Ascending aorta (tissue), 2 donors: ENCODE results near the gene ATP6V1C2. TPM values are rescaled to one million over a fixed set of nuclear protein-coding genes. Genes with fewer than 3 reads are reported as not detected.

Experiments used
- DNase-seq, 2 donors: peaks; one replicate each; pipeline ENCODE4 v3.0.0-alpha.2; 2019; ENCODE audit warnings: low spot score in 2 of 2
- H3K27ac ChIP-seq, 2 donors: fragments of 200-600 bp; sonication (generic); one replicate each; pipeline ENCODE4 v1.5.1; 2016 to 2017; ENCODE audit warnings: mild to moderate bottlenecking in 1 of 2
- H3K27me3 ChIP-seq: fragments of 200-600 bp; sonication (generic); one replicate; pipeline ENCODE4 v1.5.1; 2017
- H3K36me3 ChIP-seq, 2 donors: fragments of 200-600 bp; sonication (generic); one replicate each; pipeline ENCODE4 v1.5.1; 2016
- H3K4me1 ChIP-seq, 2 donors: fragments of 200-600 bp; sonication (generic); one replicate each; pipeline ENCODE4 v1.5.1; 2016 to 2017; ENCODE audit warnings: mild to moderate bottlenecking in 1 of 2
- H3K4me3 ChIP-seq, 2 donors: fragments of 200-600 bp; sonication (generic); one replicate each; pipeline ENCODE4 v1.5.1; 2016 to 2017; ENCODE audit warnings: mild to moderate bottlenecking in 1 of 2
- H3K9me3 ChIP-seq, 2 donors: fragments of 200-600 bp; sonication (generic); one replicate each; pipeline ENCODE4 v1.5.1; 2016
- CTCF ChIP-seq, 3 experiments: fragments of 200-600 bp in 2 of 3; fragments of 450-650 bp in 1 of 3; sonication (generic) in 2 of 3; IDR thresholded peaks; one replicate each; pipeline ENCODE4 v1.5.1; 2016 to 2019; ENCODE audit warnings: antibody characterized with exemption in 3 of 3, mild to moderate bottlenecking in 1 of 3, moderate library complexity in 1 of 3
- intact Hi-C: fragments of 100-400 bp; cut with DNase I; formaldehyde crosslinking; loops from one replicate; pipeline ENCODE4 v1.15.1; 2023
- total RNA-seq: library from RNA; depleted of rRNA; stranded (reverse); fragments of >200 nt; gene quantifications from one replicate; pipeline ENCODE4 v1.1.0, GENCODE V29; 2016

Gene ATP6V1C2
- total RNA-seq, 1 donor from 2014 or later = 6.0 TPM

DNA sequence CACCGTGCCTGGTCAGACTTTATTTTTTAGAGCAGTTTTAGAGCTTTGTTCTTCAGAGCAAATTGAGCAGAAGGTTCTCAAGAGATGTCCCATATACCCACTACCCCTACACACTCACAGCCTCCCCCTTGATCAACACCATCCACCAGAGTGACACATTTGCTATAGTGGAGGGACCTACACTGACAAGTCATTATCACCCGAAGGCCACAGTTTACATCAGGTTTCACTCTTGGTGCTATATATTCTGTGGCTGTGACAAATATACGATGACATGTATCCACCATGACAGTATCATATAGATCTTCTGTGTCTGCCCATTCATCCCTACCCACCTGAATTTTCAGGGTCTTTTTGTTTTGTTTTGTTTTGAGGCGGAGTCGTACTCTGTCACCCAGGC lies 15.4 kb upstream of the ATP6V1C2 start:
- no peak for DNase-seq
- Histone ChIP-seq H3K9me3 (no peaks in the 10 kb centered on the region), H3K27ac (no peak overlapping the region), H3K36me3 (no peaks in the 10 kb centered on the region), H3K4me1 (no peaks in the 10 kb centered on the region), H3K27me3 (no peaks in the 10 kb centered on the region), H3K4me3 (no peak overlapping the region)
- TF ChIP-seq CTCF (IDR thresholded peaks at IDR 0.05) = no peak
- intact Hi-C loops = no loop called here

GRCh38 chr2:10707831-10708230 lies 13.6 kb upstream of the ATP6V1C2 start:
- no peak overlapping the region for H3K4me3 ChIP-seq
- no peaks in the 10 kb centered on the region for H3K9me3 ChIP-seq
- no peaks in the 10 kb centered on the region for H3K36me3 ChIP-seq
- H3K4me1 ChIP-seq = no peaks in the 10 kb centered on the region
- no peak overlapping the region for H3K27ac ChIP-seq
- no peak for DNase-seq
- intact Hi-C loops = no loop called here
- H3K27me3 ChIP-seq = no peaks in the 10 kb centered on the region
- TF ChIP-seq CTCF (IDR thresholded peaks at IDR 0.05) = no peak

DNA sequence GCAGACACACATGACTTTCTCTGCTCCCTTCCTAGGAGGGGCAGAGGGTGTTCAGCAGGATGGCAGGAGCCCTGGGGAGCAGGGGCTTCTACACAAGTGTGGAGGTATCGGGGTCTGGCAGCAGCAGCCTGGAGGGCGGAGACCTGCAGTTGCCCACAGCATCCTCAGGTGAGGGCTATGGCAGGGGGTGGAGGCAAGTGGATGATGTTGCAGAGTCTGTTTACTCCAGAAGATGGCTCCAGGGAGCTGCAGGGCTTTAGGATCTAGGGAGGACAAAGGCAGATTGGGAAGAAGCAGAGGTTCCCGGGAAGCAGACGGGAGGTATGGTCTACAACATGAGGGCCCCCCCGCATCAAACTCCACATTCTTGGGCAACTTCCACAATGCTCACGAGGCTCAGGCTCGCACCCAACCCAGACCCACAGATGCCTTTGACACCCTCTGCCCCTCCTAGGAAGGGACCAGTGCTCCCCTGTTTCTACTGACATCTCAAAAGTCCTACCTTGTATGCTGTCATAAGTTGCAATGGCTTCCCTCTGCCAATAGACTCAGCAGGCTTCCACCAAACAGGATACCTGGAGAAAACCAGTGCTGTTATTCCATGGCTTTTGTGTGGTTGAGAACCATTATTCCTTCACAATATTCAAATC lies 12.0 kb upstream of the ATP6V1C2 start:
- no peaks in the 10 kb centered on the region for H3K27me3 ChIP-seq
- H3K36me3 ChIP-seq = no peaks in the 10 kb centered on the region
- no peak overlapping the region for H3K4me3 ChIP-seq
- no peak for DNase-seq
- H3K9me3 ChIP-seq = no peaks in the 10 kb centered on the region
- TF ChIP-seq CTCF (IDR thresholded peaks at IDR 0.05) = peak in 2 of 3 experiments; percentile 28 to 29
- intact Hi-C loops = no loop called here
- no peak overlapping the region for H3K27ac ChIP-seq
- H3K4me1 ChIP-seq = no peaks in the 10 kb centered on the region

- H3K36me3 ChIP-seq = no peaks in the 10 kb centered on the region
- no peak for TF ChIP-seq CTCF (IDR thresholded peaks at IDR 0.05)
- intact Hi-C loops = no loop called here
- H3K4me3 ChIP-seq = no peak overlapping the region
- H3K27ac ChIP-seq = no peak overlapping the region
- no peaks in the 10 kb centered on the region for H3K27me3 ChIP-seq
- H3K4me1 ChIP-seq = peaks cover 0 to 7% of the 10 kb centered on the region in 2 donors
- no peak for DNase-seq
- no peaks in the 10 kb centered on the region for H3K9me3 ChIP-seq
Measured at GRCh38 chr2:10712185-10712809, 9.1 kb upstream of the ATP6V1C2 start.

GRCh38 chr2:10716581-10716980 lies 4.8 kb upstream of the ATP6V1C2 start:
- intact Hi-C loops = loop anchor here (2.0 kb wide), 2 partner anchors 26 to 96 kb away; partner anchors contain the start of gene PDIA6
- no peaks in the 10 kb centered on the region for H3K36me3 ChIP-seq
- H3K27ac ChIP-seq = peak overlapping the region in 1 of 2 donors; percentile 71

More at GRCh38 chr2:10716581-10716980, 4.8 kb upstream of the ATP6V1C2 start:
- Histone ChIP-seq H3K9me3 (no peaks in the 10 kb centered on the region), H3K4me1 (peaks cover 7 to 24% of the 10 kb centered on the region in 2 donors), H3K4me3 (no peak overlapping the region), H3K27me3 (no peaks in the 10 kb centered on the region)
- TF ChIP-seq CTCF (IDR thresholded peaks at IDR 0.05) = no peak
- no peak for DNase-seq
